Mesodermal cell (in vitro differentiated cells): ENCODE data around the gene NCKAP5.

Experiments used
- H3K27ac ChIP-seq: 2 replicates; pipeline ENCODE4 v1.7.0; 2013; ENCODE audit warnings: mild to moderate bottlenecking, low read depth, low read length, moderate library complexity; ENCODE audit not compliant: severe bottlenecking
- H3K36me3 ChIP-seq: 2 replicates; pipeline ENCODE4 v1.7.1; 2013; ENCODE audit warnings: mild to moderate bottlenecking, low read length, moderate library complexity; ENCODE audit not compliant: control insufficient read depth, insufficient read depth
- H3K4me1 ChIP-seq: one replicate; pipeline ENCODE4 v1.7.1; 2013; ENCODE audit warnings: mild to moderate bottlenecking, low read length; ENCODE audit not compliant: insufficient read depth, control insufficient read depth, poor library complexity, severe bottlenecking
- H3K4me3 ChIP-seq: 2 replicates; pipeline ENCODE4 v1.7.0; 2013; ENCODE audit warnings: low read length, control low read depth, mild to moderate bottlenecking; ENCODE audit not compliant: insufficient read depth, poor library complexity, severe bottlenecking; ENCODE audit errors: extremely low read depth
- H3K9me3 ChIP-seq: 2 replicates; pipeline ENCODE4 v1.7.1; 2013; ENCODE audit warnings: mild to moderate bottlenecking, low read length, moderate library complexity; ENCODE audit not compliant: control insufficient read depth
- WGBS, 2 experiments: methylation state at CpG; one replicate each; pipeline ENCODE4 v1.1.5; 2013; ENCODE audit warnings: missing lambda C conversion rate in 2 of 2; ENCODE audit not compliant: insufficient coverage in 2 of 2; 5-methylcytosine and 5-hydroxymethylcytosine counted together

Gene NCKAP5

GRCh38 chr2:133252780-133253355 lies 315.4 kb downstream of the NCKAP5 start:
- no peak overlapping the region for H3K4me3 ChIP-seq
- WGBS, 2 experiments, result 80 to 88% methylated on average over 2 to 3 of the region's 5 CpGs
- H3K9me3 ChIP-seq, result no peaks in the 10 kb centered on the region
- H3K27ac ChIP-seq, result no peak overlapping the region
- H3K4me1 ChIP-seq, result no peaks in the 10 kb centered on the region
- H3K36me3 ChIP-seq, result no peaks in the 10 kb centered on the region

GRCh38 chr2:133249362-133249761 lies 318.9 kb downstream of the NCKAP5 start:
- Histone ChIP-seq H3K27ac (no peak overlapping the region), H3K4me1 (no peaks in the 10 kb centered on the region), H3K4me3 (no peak overlapping the region), H3K9me3 (no peaks in the 10 kb centered on the region), H3K36me3 (no peaks in the 10 kb centered on the region)
- 83 to 100% methylated on average over 1 of the region's 2 CpGs for WGBS, 2 experiments

- no peak overlapping the region for H3K4me3 ChIP-seq
- no peaks in the 10 kb centered on the region for H3K4me1 ChIP-seq
- H3K36me3 ChIP-seq, result no peaks in the 10 kb centered on the region
- WGBS, 2 experiments, result 95 to 100% methylated on average over 3 to 4 of the region's 4 CpGs
- no peaks in the 10 kb centered on the region for H3K9me3 ChIP-seq
- H3K27ac ChIP-seq, result no peak overlapping the region
Observed at GRCh38 chr2:133248264-133248663, 320.0 kb downstream of the NCKAP5 start.

GRCh38 chr2:133247631-133248030 lies 320.6 kb downstream of the NCKAP5 start:
- no peaks in the 10 kb centered on the region for H3K9me3 ChIP-seq
- 67 to 92% methylated on average over 1 of the region's 2 CpGs for WGBS, 2 experiments
- H3K36me3 ChIP-seq, result no peaks in the 10 kb centered on the region
- H3K27ac ChIP-seq, result no peak overlapping the region
- H3K4me3 ChIP-seq, result no peak overlapping the region
- H3K4me1 ChIP-seq, result no peaks in the 10 kb centered on the region

DNA sequence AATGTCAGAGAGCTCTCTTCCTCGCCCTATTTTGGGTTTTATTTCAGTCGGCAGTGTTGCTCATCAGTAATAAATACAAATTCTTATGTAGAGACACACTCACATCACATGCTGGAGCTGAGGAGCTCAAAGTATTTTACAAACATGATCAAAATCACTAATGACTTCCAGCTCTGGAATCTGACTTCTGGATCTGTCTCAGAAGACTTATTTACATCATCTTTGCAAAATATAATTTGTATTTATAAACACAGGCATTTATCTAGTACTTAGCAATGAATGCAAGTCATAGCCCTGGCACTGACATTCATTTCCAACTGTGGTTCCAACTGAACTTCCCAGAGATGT lies 327.1 kb downstream of the NCKAP5 start:
- Histone ChIP-seq H3K27ac (no peak overlapping the region), H3K9me3 (no peaks in the 10 kb centered on the region), H3K36me3 (no peaks in the 10 kb centered on the region), H3K4me3 (no peak overlapping the region), H3K4me1 (no peaks in the 10 kb centered on the region)
- WGBS, 2 experiments, result 90 to 100% methylated on average over 2 of the region's 2 CpGs

- H3K9me3 ChIP-seq, result no peaks in the 10 kb centered on the region
- no peaks in the 10 kb centered on the region for H3K4me1 ChIP-seq
- H3K27ac ChIP-seq, result no peak overlapping the region
- H3K36me3 ChIP-seq, result no peaks in the 10 kb centered on the region
- no peak overlapping the region for H3K4me3 ChIP-seq
- 60 to 92% methylated on average over 1 to 3 of the region's 5 CpGs for WGBS, 2 experiments
Observed at GRCh38 chr2:133240491-133241223, 327.6 kb downstream of the NCKAP5 start.

DNA sequence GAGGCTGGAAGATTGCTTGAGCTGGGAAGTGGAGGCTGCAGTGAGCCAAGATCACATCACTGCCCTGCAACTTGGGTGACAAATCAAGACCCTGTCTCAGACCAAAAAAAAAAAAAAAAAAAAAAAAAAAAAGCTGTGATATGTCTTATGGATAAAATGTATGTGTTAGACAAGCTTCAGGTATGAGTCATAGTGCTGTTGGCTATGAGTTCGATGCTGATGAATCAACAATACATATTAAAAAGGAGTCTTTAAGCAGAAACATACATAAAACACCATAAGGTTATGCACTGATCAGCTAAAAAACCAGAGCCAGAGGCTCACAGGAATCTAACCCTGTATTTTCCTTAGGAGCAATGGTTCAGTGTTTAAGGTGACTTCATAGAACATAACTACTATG lies 332.3 kb downstream of the NCKAP5 start:
- no peak overlapping the region for H3K27ac ChIP-seq
- H3K9me3 ChIP-seq, result no peaks in the 10 kb centered on the region
- H3K4me1 ChIP-seq, result no peaks in the 10 kb centered on the region
- no peak overlapping the region for H3K4me3 ChIP-seq
- no peaks in the 10 kb centered on the region for H3K36me3 ChIP-seq
- no CpG with 5 or more reads among the region's 1 CpG for WGBS, 2 experiments

DNA sequence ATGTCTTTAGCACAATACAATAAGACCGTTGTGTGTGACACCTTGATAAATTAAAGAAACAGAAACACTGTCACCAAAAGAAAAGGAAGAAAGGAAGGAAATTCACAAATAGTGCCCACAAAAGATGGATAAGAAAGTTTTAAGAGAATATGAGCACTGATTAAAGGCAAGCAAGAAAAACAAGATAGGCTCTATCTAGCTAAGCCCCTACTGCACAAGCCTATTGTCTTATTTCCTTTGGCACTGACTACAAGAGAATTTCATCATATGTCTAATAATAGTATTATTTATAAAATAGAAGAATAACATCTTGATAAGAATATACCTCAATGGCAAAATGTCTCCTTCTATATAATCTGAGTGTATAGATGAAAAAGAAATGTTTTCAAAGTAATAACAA lies 335.7 kb downstream of the NCKAP5 start:
- no CpG with 5 or more reads among the region's 1 CpG for WGBS, 2 experiments

GRCh38 chr2:133231264-133231663 lies 337.0 kb downstream of the NCKAP5 start:
- no peaks in the 10 kb centered on the region for H3K4me1 ChIP-seq
- no CpG with 5 or more reads among the region's 1 CpG for WGBS, 2 experiments
- H3K36me3 ChIP-seq, result no peaks in the 10 kb centered on the region
- no peak overlapping the region for H3K27ac ChIP-seq
- no peaks in the 10 kb centered on the region for H3K9me3 ChIP-seq
- H3K4me3 ChIP-seq, result no peak overlapping the region

More for the DNA sequence above, 335.7 kb downstream of the NCKAP5 start:
- Histone ChIP-seq H3K4me3 (no peak overlapping the region), H3K9me3 (no peaks in the 10 kb centered on the region), H3K4me1 (no peaks in the 10 kb centered on the region), H3K36me3 (no peaks in the 10 kb centered on the region), H3K27ac (no peak overlapping the region)

DNA sequence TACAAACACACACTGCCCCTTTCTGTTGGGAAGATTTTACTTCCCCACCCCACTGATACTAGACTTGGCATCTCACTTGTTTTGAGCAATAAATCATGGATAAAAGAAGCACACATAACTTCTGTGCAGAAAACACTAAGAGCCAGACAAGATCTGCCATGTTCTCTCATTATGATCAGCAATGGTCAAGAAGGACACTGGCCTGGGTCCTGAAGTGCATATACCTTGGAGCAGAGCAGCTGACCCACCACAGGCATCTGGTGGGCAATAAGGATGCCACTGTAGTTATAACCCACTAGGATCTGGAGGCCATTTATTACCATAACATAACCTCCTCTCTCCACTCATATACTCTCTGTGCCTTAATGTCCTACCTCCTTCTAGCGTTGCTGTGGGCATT lies 338.3 kb downstream of the NCKAP5 start:
- no peak overlapping the region for H3K4me3 ChIP-seq
- H3K27ac ChIP-seq, result no peak overlapping the region
- no CpG with 5 or more reads among the region's 1 CpG for WGBS, 2 experiments
- no peaks in the 10 kb centered on the region for H3K4me1 ChIP-seq
- H3K9me3 ChIP-seq, result no peaks in the 10 kb centered on the region
- H3K36me3 ChIP-seq, result no peaks in the 10 kb centered on the region

DNA sequence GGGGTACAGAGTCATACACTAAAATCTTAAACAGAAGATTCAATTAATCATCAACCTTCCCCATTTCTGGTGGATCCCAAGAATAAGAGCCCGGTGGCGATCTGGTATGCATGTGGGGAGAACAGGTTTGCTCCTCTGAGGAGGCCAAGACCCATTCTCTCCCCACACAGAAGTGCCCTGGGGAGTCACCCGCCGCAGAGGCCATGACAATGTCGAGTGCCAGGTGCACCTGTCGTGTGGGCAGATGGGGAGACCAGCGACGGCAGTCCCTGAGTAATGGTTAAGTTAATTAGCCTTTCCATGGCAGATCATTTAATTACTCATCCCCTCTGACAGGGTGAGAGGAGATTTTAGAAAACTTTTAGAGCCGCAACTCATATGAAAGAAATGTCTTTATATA lies 345.0 kb downstream of the NCKAP5 start:
- no peak overlapping the region for H3K4me3 ChIP-seq
- no peaks in the 10 kb centered on the region for H3K9me3 ChIP-seq
- WGBS, 2 experiments, result 88 to 96% methylated on average over 4 to 6 of the region's 9 CpGs
- H3K4me1 ChIP-seq, result no peaks in the 10 kb centered on the region
- no peaks in the 10 kb centered on the region for H3K36me3 ChIP-seq
- no peak overlapping the region for H3K27ac ChIP-seq
